GM23338 (cell line): ENCODE results near the gene WDR27. TPM values are rescaled to one million over a fixed set of nuclear protein-coding genes. Genes with fewer than 3 reads are reported as not detected.

Experiments used
- ATAC-seq: fragments of 200-7000 bp; cut with Tn5 transposase; 3 replicates; pipeline ENCODE4 v1.9.1; 2020
- DNase-seq: peaks from one replicate; pipeline ENCODE4 v3.0.0-alpha.2; 2015; ENCODE audit warnings: low spot score
- H2AFZ ChIP-seq: fragments of 200-600 bp; sonication (generic); 2 replicates; pipeline ENCODE4 v1.8.0; 2016; ENCODE audit warnings: antibody characterized with exemption, mild to moderate bottlenecking, moderate library complexity
- H3F3A ChIP-seq: fragments of 200-600 bp; sonication (generic); replicated peaks from 2 replicates; pipeline ENCODE4 v1.8.0; 2017; ENCODE audit warnings: antibody characterized with exemption, mixed run types, low read depth
- H3K27ac ChIP-seq: fragments of 200-600 bp; sonication (generic); 2 replicates; pipeline ENCODE4 v1.6.1; 2016; ENCODE audit warnings: low read depth
- H3K27me3 ChIP-seq: fragments of 200-600 bp; sonication (generic); 2 replicates; pipeline ENCODE4 v1.8.0; 2016; ENCODE audit warnings: mild to moderate bottlenecking, mixed run types, moderate library complexity; ENCODE audit not compliant: insufficient read depth
- H3K36me3 ChIP-seq: fragments of 200-600 bp; sonication (generic); 2 replicates; pipeline ENCODE4 v1.8.0; 2016; ENCODE audit warnings: mild to moderate bottlenecking; ENCODE audit not compliant: insufficient read depth
- H3K4me1 ChIP-seq: fragments of 200-600 bp; sonication (generic); 2 replicates; pipeline ENCODE4 v1.8.0; 2016; ENCODE audit warnings: mild to moderate bottlenecking, moderate library complexity; ENCODE audit not compliant: insufficient read depth
- H3K4me2 ChIP-seq: fragments of 200-600 bp; sonication (generic); 2 replicates; pipeline ENCODE4 v1.7.1; 2017; ENCODE audit warnings: mixed run types
- H3K4me3 ChIP-seq: fragments of 200-600 bp; sonication (generic); 2 replicates; pipeline ENCODE4 v1.6.1; 2016; ENCODE audit warnings: mixed run types
- H3K79me2 ChIP-seq: fragments of 200-600 bp; sonication (generic); replicated peaks from 2 replicates; pipeline ENCODE4 v1.8.0; 2017; ENCODE audit warnings: mild to moderate bottlenecking; ENCODE audit not compliant: insufficient read depth
- H3K9me2 ChIP-seq: fragments of 200-600 bp; sonication (generic); 2 replicates; pipeline ENCODE4 v1.8.0; 2017; ENCODE audit not compliant: insufficient read depth
- H4K20me1 ChIP-seq: fragments of 200-600 bp; sonication (generic); replicated peaks from 2 replicates; pipeline ENCODE4 v1.8.0; 2017; ENCODE audit warnings: mild to moderate bottlenecking; ENCODE audit not compliant: insufficient read depth
- H3K27ac Mint-ChIP-seq: 2 replicates; pipeline ENCODE4 v1.8.0; 2020; ENCODE audit warnings: inconsistent platforms, mild to moderate bottlenecking, moderate library complexity, mixed read lengths
- H3K27me3 Mint-ChIP-seq: 3 replicates; pipeline ENCODE4 v1.8.0; 2022; ENCODE audit warnings: low read depth, mild to moderate bottlenecking, moderate library complexity, mixed read lengths, inconsistent platforms; ENCODE audit not compliant: insufficient read depth, poor library complexity
- H3K36me3 Mint-ChIP-seq: 3 replicates; pipeline ENCODE4 v1.8.0; 2021; ENCODE audit warnings: low read depth, mild to moderate bottlenecking, inconsistent platforms, moderate library complexity, mixed read lengths
- H3K4me1 Mint-ChIP-seq: 3 replicates; pipeline ENCODE4 v1.8.0; 2020; ENCODE audit warnings: mild to moderate bottlenecking, inconsistent platforms, mixed read lengths
- H3K4me3 Mint-ChIP-seq: 3 replicates; pipeline ENCODE4 v1.8.0; 2021; ENCODE audit warnings: moderate library complexity, mild to moderate bottlenecking, inconsistent platforms, mixed read lengths
- H3K9me3 Mint-ChIP-seq: 3 replicates; pipeline ENCODE4 v1.8.0; 2020; ENCODE audit warnings: moderate library complexity, mild to moderate bottlenecking, inconsistent platforms, mixed read lengths
- CREB1 ChIP-seq: fragments of 250-450 bp; sonication (Bioruptor Pico); IDR thresholded peaks from 2 replicates; pipeline ENCODE4 v1.5.0; 2020; ENCODE audit warnings: low read depth, mild to moderate bottlenecking, moderate library complexity
- ETS1 ChIP-seq: IDR thresholded peaks from 2 replicates; pipeline ENCODE4 v1.6.1; 2016; ENCODE audit warnings: antibody characterized with exemption
- EZH2 ChIP-seq: fragments of 200-600 bp; sonication (generic); IDR thresholded peaks from one replicate; pipeline ENCODE4 v1.8.0; 2017; ENCODE audit warnings: antibody characterized with exemption, mild to moderate bottlenecking, low read depth; ENCODE audit not compliant: unreplicated experiment
- EZH2phosphoT487 ChIP-seq: fragments of 200-600 bp; sonication (generic); IDR thresholded peaks from one replicate; pipeline ENCODE4 v1.8.1; 2018; ENCODE audit warnings: antibody characterized with exemption; ENCODE audit not compliant: unreplicated experiment
- JUNB ChIP-seq: IDR thresholded peaks from one replicate; pipeline ENCODE4 v1.6.1; 2016; ENCODE audit warnings: antibody characterized with exemption; ENCODE audit not compliant: unreplicated experiment
- NANOG ChIP-seq: IDR thresholded peaks from 2 replicates; pipeline ENCODE4 v1.6.1; 2016; ENCODE audit warnings: antibody characterized with exemption, borderline replicate concordance
- POLR2AphosphoS5 ChIP-seq: IDR thresholded peaks from 2 replicates; pipeline ENCODE4 v1.6.1; 2016; ENCODE audit warnings: antibody characterized with exemption, low read depth
- STAT1 ChIP-seq: IDR thresholded peaks from one replicate; pipeline ENCODE4 v1.6.1; 2016; ENCODE audit warnings: antibody characterized with exemption; ENCODE audit not compliant: unreplicated experiment
- ZNF114 ChIP-seq: fragments of 250-450 bp; sonication (Bioruptor Pico); IDR thresholded peaks from 2 replicates; pipeline ENCODE4 v1.5.0; 2020; ENCODE audit warnings: mild to moderate bottlenecking, moderate library complexity
- ZNF331 ChIP-seq: fragments of 250-450 bp; sonication (Bioruptor Pico); IDR thresholded peaks from 2 replicates; pipeline ENCODE4 v1.5.0; 2020; ENCODE audit warnings: low read depth, mild to moderate bottlenecking, moderate library complexity
- ZNF462 ChIP-seq: fragments of 250-450 bp; sonication (Bioruptor Pico); IDR thresholded peaks from 2 replicates; pipeline ENCODE4 v1.5.0; 2020; ENCODE audit warnings: mild to moderate bottlenecking, moderate library complexity
- polyA plus RNA-seq: library from polyadenylated mRNA; unstranded; fragments of >200 nt; fragmentation: Nextera tagmentation; extraction: Ambion mirVana; gene quantifications from 2 replicates; pipeline ENCODE4 v1.2.1, GENCODE V29; 2016
- total RNA-seq: library from RNA; depleted of rRNA; stranded (reverse); fragments of >200 nt; shearing (Covaris generic); gene quantifications from 2 replicates; pipeline ENCODE4 v1.2.3, GENCODE V29; 2014
- TF ChIP-seq, protein P1 (sequence below), 2 experiments: fragments of 200-600 bp in 1 of 2; sonication (generic) in 1 of 2; conservative IDR thresholded peaks; 2 replicates each; pipeline versions ENCODE4 v1.5.1 to v1.6.1; 2016 to 2017; ENCODE audit warnings: antibody characterized with exemption in 2 of 2, low read depth in 2 of 2, mild to moderate bottlenecking in 2 of 2, moderate library complexity in 1 of 2

Gene WDR27
- total and polyA plus RNA-seq, 2 experiments from 2014 or later: 55.3 to 80.4 TPM

DNA sequence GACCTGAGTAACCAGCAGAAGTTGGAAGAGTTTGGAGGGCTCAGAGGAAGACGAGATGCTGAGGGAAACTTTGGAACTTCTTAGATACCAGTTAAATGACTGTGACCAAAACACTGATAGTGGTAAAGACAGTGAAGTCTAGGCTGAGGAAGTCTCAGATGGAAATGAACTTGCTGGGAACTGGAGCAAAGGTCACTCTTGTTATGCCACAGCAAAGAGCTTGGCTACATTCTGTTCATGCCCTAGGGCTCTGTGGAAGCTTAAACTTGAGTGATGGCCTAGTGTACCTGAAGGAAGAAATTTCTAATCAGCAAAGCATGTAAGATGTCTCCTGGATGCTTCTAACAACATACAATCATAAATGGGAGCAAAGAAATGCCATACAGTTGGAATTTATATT is 24.7 kb downstream of the WDR27 start:
- Histone ChIP-seq H3K79me2 (peaks cover 43% of the 10 kb centered on the region), H3K4me3 (no peak overlapping the region), H4K20me1 (no peaks in the 10 kb centered on the region; the same call in 1 of the 2 replicates), H3F3A (no peaks in the 10 kb centered on the region), H3K4me2 (no peak overlapping the region), H3K4me1 (no peaks in the 10 kb centered on the region), H3K27me3 (no peaks in the 10 kb centered on the region), H2AFZ (no peak overlapping the region), H3K27ac (no peak overlapping the region), H3K9me2 (no peaks in the 10 kb centered on the region), H3K36me3 (peaks cover 3% of the 10 kb centered on the region)
- peaks cover 58% of the 10 kb centered on the region for H3K36me3 Mint-ChIP-seq
- H3K4me1 Mint-ChIP-seq: peaks cover 8% of the 10 kb centered on the region
- no peak for DNase-seq
- no peaks in the 10 kb centered on the region for H3K27me3 Mint-ChIP-seq
- H3K9me3 Mint-ChIP-seq: no peaks in the 10 kb centered on the region; the same call in 2 of the 3 replicates
- TF ChIP-seq POLR2AphosphoS5 (no peak), ETS1 (no peak), ZNF114 (CRISPR knock-in tag) (no peak), ZNF331 (CRISPR knock-in tag) (no peak), NANOG (no peak), ZNF462 (no peak), CREB1 (CRISPR knock-in tag) (no peak), JUNB (no peak), EZH2 (no peak), EZH2phosphoT487 (no peak), STAT1 (no peak)
- TF ChIP-seq, protein P1, sequence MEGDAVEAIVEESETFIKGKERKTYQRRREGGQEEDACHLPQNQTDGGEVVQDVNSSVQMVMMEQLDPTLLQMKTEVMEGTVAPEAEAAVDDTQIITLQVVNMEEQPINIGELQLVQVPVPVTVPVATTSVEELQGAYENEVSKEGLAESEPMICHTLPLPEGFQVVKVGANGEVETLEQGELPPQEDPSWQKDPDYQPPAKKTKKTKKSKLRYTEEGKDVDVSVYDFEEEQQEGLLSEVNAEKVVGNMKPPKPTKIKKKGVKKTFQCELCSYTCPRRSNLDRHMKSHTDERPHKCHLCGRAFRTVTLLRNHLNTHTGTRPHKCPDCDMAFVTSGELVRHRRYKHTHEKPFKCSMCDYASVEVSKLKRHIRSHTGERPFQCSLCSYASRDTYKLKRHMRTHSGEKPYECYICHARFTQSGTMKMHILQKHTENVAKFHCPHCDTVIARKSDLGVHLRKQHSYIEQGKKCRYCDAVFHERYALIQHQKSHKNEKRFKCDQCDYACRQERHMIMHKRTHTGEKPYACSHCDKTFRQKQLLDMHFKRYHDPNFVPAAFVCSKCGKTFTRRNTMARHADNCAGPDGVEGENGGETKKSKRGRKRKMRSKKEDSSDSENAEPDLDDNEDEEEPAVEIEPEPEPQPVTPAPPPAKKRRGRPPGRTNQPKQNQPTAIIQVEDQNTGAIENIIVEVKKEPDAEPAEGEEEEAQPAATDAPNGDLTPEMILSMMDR (conservative IDR thresholded peaks at IDR 0.05; ENCODE audit: low read depth in 2 of 2): no peak
- no peak overlapping the region for H3K4me3 Mint-ChIP-seq
- ATAC-seq: no peak
- H3K27ac Mint-ChIP-seq: 0 out of 2 replicates have a peak overlapping the region, but pooled peaks have one; percentile 17
